Measurements from ENCODE around the gene DUSP21. TPM values are rescaled to one million over a fixed set of nuclear protein-coding genes. Genes with fewer than 3 reads are reported as not detected.
"Not testable (repeated sequence)": the region's sequence is repeated elsewhere in the genome, so short reads cannot be mapped to it uniquely, and the experiment has no call there.

The DUSP21 gene
- total RNA-seq, 1 donor from 2014 or later, result not detected

GRCh38 chrX:44882635-44883034 lies 38.8 kb downstream of the DUSP21 start:
- no peak for DNase-seq
- Mint-ChIP-seq H3K36me3 (ENCODE audit: unreplicated experiment) (no peaks in the 10 kb centered on the region), H3K4me1 (ENCODE audit: low read depth, unreplicated experiment) (peaks cover 3% of the 10 kb centered on the region), H3K4me3 (ENCODE audit: unreplicated experiment) (no peak overlapping the region), H3K27ac (ENCODE audit: unreplicated experiment) (no peak overlapping the region), H3K9me3 (ENCODE audit: unreplicated experiment) (no peaks in the 10 kb centered on the region), H3K27me3 (ENCODE audit: unreplicated experiment) (peaks cover 1% of the 10 kb centered on the region)
- no peak for TF ChIP-seq CTCF (IDR thresholded peaks at IDR 0.05; ENCODE audit: partially characterized antibody, unreplicated experiment)

DNA sequence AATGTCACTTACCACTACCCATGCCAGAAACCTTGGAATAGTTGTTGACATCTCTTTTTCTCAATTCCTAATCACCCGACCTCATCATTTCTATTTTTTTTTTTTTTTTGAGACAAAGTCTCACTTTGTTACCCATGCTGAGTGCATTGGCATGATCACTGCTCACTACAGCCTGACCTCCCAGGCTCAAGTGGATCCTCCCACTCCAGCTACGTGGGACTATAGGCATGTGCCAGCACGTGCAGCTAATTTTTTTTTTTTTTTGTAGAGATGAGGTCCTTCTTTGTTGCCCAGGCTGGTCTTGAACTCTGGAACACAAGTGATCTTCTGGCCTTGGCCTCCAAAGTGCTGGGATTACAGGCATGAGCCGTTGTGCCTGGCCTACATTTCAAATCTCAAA lies 41.1 kb downstream of the DUSP21 start:
- Mint-ChIP-seq H3K4me1 (ENCODE audit: low read depth, unreplicated experiment) (peaks cover 3% of the 10 kb centered on the region), H3K27ac (ENCODE audit: unreplicated experiment) (no peak overlapping the region), H3K4me3 (ENCODE audit: unreplicated experiment) (no peak overlapping the region), H3K36me3 (ENCODE audit: unreplicated experiment) (no peaks in the 10 kb centered on the region), H3K9me3 (ENCODE audit: unreplicated experiment) (no peaks in the 10 kb centered on the region), H3K27me3 (ENCODE audit: unreplicated experiment) (peaks cover 1% of the 10 kb centered on the region)
- no peak for TF ChIP-seq CTCF (IDR thresholded peaks at IDR 0.05; ENCODE audit: partially characterized antibody, unreplicated experiment)
- no peak for DNase-seq

DNA sequence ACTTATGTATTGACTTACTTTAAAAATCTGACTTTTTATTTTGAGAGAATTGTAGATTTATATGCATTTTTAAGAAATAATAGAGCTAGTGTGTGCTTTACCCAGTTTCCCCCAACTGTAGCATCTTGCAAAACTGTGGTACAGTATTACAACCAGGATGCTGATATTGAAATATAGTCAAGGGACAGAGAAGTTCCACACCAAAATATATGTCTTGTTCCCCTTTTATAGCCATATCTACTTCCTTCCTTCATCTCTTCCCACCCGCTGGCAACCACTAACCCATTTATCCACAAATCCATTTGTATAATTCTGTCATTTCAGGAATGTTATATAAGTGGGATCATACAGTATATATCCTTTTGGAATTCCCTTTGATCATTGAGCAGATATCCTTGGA lies 46.0 kb downstream of the DUSP21 start:
- no peak overlapping the region for H3K27ac Mint-ChIP-seq (ENCODE audit: unreplicated experiment)
- no peaks in the 10 kb centered on the region for H3K36me3 Mint-ChIP-seq (ENCODE audit: unreplicated experiment)
- no peaks in the 10 kb centered on the region for H3K27me3 Mint-ChIP-seq (ENCODE audit: unreplicated experiment)
- no peak overlapping the region for H3K4me3 Mint-ChIP-seq (ENCODE audit: unreplicated experiment)
- no peaks in the 10 kb centered on the region for H3K9me3 Mint-ChIP-seq (ENCODE audit: unreplicated experiment)
- H3K4me1 Mint-ChIP-seq (ENCODE audit: low read depth, unreplicated experiment), result no peaks in the 10 kb centered on the region
- TF ChIP-seq CTCF (IDR thresholded peaks at IDR 0.05; ENCODE audit: partially characterized antibody, unreplicated experiment), result no peak
- DNase-seq, result no peak

- no peak overlapping the region for H3K27ac Mint-ChIP-seq (ENCODE audit: unreplicated experiment)
- H3K4me3 Mint-ChIP-seq (ENCODE audit: unreplicated experiment), result no peak overlapping the region
- TF ChIP-seq CTCF (IDR thresholded peaks at IDR 0.05; ENCODE audit: partially characterized antibody, unreplicated experiment), result no peak
- H3K36me3 Mint-ChIP-seq (ENCODE audit: unreplicated experiment), result no peaks in the 10 kb centered on the region
- H3K27me3 Mint-ChIP-seq (ENCODE audit: unreplicated experiment), result no peaks in the 10 kb centered on the region
- H3K9me3 Mint-ChIP-seq (ENCODE audit: unreplicated experiment), result peaks cover under 1% of the 10 kb centered on the region
- H3K4me1 Mint-ChIP-seq (ENCODE audit: low read depth, unreplicated experiment), result no peaks in the 10 kb centered on the region
- DNase-seq, result no peak
Measured at GRCh38 chrX:44890247-44890646, 46.4 kb downstream of the DUSP21 start.

DNA sequence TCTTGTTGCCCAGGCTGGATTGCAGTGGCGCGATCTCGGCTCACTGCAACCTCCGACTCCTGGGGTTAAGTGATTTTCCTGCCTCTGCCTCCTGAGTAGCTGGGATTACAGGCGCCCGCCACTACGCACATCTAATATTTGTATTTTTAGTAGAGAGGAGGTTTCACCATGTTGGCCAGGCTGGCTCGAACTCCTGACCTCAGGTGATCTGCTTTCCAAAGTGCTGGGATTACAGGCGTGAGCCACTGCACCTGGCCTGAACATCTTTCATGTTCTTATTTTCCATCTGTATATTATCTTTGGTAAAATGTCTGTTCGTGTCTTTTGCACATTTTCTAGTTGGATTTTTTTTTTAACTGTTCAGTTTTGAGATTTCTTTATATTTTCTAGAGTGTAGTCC lies 46.9 kb downstream of the DUSP21 start:
- not testable (repeated sequence) for H3K9me3 Mint-ChIP-seq (ENCODE audit: unreplicated experiment); H3K4me3 Mint-ChIP-seq (ENCODE audit: unreplicated experiment); DNase-seq; H3K27me3 Mint-ChIP-seq (ENCODE audit: unreplicated experiment); H3K27ac Mint-ChIP-seq (ENCODE audit: unreplicated experiment); H3K36me3 Mint-ChIP-seq (ENCODE audit: unreplicated experiment); H3K4me1 Mint-ChIP-seq (ENCODE audit: low read depth, unreplicated experiment)

DNA sequence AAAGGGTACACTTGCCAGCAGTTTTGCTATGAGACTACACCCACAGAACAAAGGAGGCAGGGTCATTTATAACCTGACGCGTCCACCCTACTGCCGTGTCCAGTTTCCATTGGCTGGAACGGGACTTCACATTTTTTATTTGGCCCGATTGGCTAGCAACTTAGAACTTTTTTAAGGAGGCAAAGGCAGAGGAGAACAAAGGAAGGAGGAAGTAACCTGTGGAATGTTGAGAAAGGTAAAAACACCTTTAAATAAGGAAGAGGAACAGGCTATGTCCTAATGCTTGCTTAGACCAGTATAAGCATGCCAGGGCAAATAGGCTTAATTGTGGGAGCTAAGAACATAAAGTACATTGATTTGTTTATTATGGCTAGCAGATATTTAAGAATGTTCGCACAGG lies 47.8 kb downstream of the DUSP21 start:
- H3K9me3 Mint-ChIP-seq (ENCODE audit: unreplicated experiment), result peaks cover 3% of the 10 kb centered on the region
- DNase-seq, result no peak
- no peaks in the 10 kb centered on the region for H3K4me1 Mint-ChIP-seq (ENCODE audit: low read depth, unreplicated experiment)
- no peaks in the 10 kb centered on the region for H3K36me3 Mint-ChIP-seq (ENCODE audit: unreplicated experiment)
- H3K27ac Mint-ChIP-seq (ENCODE audit: unreplicated experiment), result no peak overlapping the region
- H3K27me3 Mint-ChIP-seq (ENCODE audit: unreplicated experiment), result peaks cover 2% of the 10 kb centered on the region
- TF ChIP-seq CTCF (IDR thresholded peaks at IDR 0.05; ENCODE audit: partially characterized antibody, unreplicated experiment), result no peak
- H3K4me3 Mint-ChIP-seq (ENCODE audit: unreplicated experiment), result no peak overlapping the region
